ENCODE measurements around the gene PDLIM5.

The PDLIM5 gene

GRCh38 chr4:94566420-94566819, 114.7 kb downstream of the PDLIM5 start:
- DNase-seq: no peak

- no peak for DNase-seq
These were observed 116.1 kb downstream of the PDLIM5 start for GRCh38 chr4:94567811-94568210.

DNA sequence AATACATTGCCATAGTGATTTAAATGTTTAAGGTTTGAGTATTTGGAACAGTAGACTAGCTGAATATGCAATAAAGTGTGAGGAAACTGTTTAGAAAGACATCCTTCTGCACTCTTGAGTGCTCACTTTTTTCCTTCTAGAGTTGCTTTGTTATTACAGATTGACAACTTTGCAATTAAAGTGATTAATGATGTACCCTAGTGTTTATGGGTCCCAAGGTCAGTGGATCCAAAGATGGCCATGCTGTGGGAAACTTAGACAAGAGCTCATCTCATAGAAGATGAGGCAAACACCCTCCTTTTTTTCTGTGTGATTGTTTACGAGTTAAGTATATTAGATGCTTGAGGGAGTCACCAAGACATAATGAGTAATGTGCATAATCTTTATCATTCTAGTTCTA, 118.8 kb downstream of the PDLIM5 start:
- DNase-seq: no peak

DNA sequence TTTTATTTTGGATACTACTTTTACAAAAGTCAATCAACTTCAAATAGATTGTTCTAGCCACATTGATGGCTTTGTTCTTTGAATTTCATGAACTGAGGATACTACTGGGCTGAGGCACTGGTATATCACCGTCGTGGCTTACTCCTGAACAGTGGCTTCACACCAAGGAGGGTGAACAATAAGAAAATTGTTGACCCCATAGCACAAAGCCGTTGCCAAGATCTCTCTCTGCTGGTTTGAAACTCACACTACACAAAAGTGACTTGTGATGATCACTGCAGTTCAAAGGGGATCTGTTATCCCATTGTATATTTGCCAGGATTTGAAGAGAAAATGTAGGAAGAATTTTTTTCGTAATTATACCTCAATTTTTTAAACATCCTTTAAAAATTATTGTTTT, 119.6 kb downstream of the PDLIM5 start:
- no peak for DNase-seq

DNA sequence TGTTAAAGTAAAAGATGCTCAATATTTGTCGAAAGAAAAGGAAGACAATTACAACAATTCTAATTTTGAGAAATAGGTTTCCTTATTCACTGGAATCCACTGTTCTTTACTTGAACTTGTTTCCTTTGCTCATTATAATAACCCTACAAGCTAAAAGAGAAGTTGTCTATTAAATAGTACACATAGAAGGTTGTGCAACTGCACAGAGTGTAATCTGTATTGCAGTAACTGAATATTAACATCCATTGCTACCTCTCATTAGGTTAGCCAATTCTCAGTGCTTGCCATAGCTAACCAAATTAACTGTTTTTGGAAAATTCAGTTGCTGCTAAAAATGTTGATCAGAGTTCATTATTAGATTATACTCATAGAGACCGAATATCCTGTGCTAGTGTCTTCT, 120.0 kb downstream of the PDLIM5 start:
- no peak for DNase-seq

DNA sequence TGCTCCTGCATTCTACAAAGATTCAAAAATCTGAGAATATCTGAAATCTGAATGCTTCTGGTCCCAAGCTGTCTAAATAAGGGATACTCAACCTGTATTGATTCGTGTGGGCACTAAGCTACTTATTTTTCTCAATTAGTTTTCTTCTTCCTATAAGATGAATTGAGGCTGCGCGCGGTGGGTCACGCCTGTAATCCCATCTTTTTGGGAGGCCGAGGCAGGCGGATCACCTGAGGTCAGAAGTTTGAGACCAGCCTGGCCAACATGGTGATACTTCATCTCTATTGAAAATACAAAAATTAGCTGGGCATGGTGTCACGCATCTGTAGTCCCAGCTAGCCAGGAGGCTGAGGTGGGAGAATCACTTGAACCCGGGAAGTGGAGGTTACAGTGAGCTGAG, 122.3 kb downstream of the PDLIM5 start:
- DNase-seq: no peak

GRCh38 chr4:94574616-94575015, 122.9 kb downstream of the PDLIM5 start:
- no peak for DNase-seq

GRCh38 chr4:94575652-94576051, 123.9 kb downstream of the PDLIM5 start:
- no peak for DNase-seq

DNA sequence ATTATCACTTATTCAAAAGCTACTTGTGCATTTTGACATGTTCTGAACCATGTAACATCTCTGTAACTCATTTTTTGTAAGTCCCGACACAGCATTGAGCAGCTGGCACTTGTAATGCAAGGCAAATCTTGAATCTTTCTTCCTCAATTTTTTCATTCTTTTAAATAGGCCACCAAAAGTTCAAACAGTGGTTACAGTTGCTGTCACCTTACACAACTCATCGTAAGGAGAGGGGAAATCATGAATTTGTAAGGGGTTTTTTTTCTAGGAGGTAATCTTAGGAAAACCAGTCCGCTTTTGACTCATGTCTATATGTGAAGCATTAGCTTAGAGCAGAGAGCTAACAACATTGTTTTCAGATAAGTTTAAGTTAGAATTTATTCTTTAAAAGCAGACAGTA, 124.5 kb downstream of the PDLIM5 start:
- no peak for DNase-seq

DNA sequence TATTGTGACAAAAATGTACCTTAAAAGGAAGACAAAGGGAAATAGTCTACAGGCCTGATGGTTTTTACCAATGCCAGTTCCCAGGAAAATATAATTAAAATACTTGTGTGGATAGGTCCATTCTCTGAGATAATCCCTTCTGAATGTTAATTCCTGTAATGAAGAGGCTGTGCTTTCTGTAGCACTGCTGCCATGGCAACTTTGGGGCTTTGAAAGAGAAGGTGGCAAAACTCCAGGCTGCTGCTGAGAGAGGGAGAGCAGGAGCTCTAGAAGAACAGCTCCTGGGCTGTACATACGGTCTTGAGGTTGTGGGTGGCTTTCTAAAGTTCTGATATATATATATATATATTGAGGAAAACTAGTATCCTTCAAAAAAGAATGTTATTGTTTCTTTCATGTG, 125.4 kb downstream of the PDLIM5 start:
- DNase-seq: no peak

- no peak for DNase-seq
These were observed 126.5 kb downstream of the PDLIM5 start for GRCh38 chr4:94578195-94578594.

- no peak for DNase-seq
These were observed 130.0 kb downstream of the PDLIM5 start for GRCh38 chr4:94581766-94582165.

DNA sequence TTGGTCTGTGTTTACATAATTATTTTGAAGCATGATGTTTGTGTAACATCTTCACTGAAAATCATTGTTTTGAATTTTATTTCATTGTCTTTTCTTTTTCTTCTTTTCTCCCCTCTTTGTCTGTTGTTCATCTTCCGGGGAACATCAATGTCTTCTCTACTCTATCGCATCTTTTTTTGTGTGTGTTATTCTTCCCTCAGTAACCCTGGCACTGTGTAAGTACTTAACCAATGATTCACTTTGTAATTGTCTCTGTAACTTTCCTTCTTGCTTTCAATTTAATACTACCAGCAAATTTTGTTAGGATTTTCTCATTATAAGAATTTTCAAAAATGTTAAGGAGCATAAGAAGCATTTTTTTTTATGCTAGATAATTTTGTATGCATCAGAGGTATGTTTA, 130.8 kb downstream of the PDLIM5 start:
- DNase-seq: no peak

GRCh38 chr4:94583914-94584641, 132.3 kb downstream of the PDLIM5 start:
- no peak for DNase-seq

DNA sequence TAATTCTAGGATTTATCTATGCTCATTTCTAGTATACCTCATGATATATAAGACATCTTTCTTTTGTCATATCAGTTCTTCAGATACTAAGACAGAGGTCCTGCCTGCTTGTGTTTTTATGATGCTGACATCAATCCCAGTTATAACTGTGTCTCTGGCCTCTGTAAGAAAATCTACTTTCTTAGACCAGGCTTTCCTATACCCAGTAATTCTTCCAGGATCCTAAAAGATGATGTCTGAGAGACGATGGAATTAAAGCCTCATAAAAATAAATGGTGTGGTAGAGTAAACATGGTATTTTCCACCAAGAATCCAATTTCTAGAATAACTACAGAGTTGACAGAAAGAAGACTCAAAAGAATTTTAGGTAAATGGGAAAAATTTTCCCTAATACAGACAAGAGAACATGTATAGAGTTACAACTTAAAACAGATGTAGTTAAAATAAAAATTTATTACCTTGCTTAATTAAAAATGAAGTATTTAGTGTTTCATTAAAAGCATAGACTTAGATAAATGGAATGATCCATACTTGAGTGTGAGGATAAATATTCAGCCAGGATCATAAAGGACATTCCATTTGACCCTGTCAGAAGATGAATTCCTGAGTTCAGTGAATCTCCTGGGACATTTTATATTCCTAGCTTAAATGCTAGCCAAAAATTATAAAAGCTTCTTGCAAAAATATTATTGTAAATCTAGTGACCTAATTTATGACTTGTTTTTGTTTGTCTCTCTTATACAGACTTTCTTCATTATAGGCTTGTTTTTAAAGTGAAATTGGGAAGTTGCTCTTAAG, 137.4 kb downstream of the PDLIM5 start:
- no peak for DNase-seq

GRCh38 chr4:94590493-94590892, 138.8 kb downstream of the PDLIM5 start:
- no peak for DNase-seq

DNA sequence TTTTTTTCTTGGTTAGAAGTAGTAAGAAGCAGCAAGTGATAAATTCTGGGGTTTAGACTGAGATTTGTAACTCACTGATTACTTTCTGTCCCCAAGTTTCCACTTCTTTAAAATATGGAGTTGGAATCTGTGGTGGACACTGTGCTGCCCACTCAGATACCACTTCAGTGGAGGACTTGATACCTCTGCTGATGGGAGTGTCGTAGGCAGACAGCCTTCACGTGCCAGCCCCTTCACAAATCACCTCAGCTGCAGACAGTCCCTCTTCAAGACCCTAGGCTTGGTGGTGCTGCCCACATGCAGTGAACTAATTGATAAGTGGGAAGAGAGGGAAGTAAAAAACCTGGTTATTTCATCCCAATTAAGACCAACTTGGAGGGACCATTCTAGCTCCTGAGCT, 139.5 kb downstream of the PDLIM5 start:
- no peak for DNase-seq

- DNase-seq: no peak
These were observed 143.3 kb downstream of the PDLIM5 start for GRCh38 chr4:94595013-94595412.

DNA sequence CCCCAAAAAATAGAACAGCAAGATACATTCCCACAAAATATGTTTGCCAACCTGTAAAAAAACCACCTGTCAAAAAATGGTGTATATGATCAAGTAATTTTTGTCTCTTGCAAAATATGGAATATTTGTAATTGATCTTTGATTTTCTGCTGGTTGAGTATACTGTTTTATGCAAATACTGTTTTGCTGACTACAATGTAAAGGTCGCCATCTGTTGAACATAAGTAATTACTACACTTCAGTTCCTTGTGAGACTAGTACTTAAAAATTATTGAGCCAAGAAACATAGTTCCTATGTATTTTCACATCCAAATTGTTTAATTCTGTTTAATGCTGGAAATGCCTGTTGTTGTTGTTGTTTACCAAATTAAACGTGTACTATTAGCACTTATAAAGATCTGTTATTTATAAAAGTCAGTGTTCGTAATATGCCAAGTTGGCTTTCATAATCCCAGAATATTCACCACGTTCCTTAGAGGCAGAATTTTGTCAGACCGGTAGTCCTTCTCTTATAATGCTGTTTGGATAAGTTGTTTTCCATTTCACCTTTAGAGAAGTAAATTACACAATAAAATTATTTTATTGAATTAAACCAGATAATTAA, 144.2 kb downstream of the PDLIM5 start:
- DNase-seq: no peak

GRCh38 chr4:94598758-94599157, 147.0 kb downstream of the PDLIM5 start:
- no peak for DNase-seq

- no peak for DNase-seq
These were observed 151.5 kb downstream of the PDLIM5 start for GRCh38 chr4:94603170-94603747.

DNA sequence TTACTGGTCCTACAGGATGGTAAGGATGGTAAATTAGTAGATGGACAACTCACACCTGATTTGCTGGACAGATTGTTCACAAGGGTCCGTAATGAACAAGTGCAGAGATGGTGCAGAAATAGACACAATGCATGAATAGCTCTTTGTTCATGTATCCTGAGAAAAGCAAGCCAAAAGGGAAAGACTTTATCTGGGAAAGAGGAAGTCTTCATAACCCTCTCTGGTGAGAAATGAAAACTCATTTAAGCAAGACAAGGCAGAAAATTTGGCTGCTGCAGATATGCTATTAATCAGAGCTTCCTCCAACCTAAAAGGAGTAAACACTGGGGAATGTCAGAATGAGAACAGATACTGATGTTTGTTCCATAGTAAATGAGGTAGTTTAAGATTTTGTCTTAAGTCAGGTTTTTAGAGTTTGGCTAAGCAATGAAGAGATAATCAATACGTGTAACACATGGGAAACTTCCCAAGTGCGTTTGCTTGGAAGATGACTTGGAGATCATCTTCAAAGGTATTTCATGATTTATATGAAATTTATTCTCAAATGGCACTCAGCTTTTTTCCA, 153.6 kb downstream of the PDLIM5 start:
- no peak for DNase-seq

DNA sequence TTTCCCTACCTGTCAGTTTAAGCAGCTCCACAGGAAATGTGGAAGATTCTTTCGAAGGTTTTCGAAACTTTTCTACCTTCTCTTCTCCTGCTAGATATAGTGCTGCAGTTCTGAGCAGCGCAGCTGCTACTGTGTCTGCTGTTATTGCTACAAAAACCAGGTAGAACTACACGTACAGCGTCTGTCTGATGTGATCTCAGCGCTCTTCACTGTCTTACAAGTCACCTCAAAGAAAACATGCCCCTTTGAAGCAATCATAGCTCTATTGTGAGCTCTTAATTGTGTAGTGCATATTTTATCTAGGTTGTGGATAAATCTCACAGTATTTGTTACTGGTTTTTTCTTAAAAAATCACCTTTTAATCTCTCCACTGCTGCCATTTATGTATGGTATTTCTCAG, 158.4 kb downstream of the PDLIM5 start:
- no peak for DNase-seq
